GM12892 (cell line): ENCODE measurements around the gene SLC35B1.

Source experiments
- POLR2A ChIP-seq: IDR thresholded peaks from 2 replicates; pipeline ENCODE4 v1.6.1; 2011; ENCODE audit warnings: low read depth, low read length, control low read depth
- POLR2AphosphoS5 ChIP-seq: IDR thresholded peaks from 2 replicates; pipeline ENCODE4 v1.6.1; 2011; ENCODE audit warnings: low read depth, low read length, control low read depth
- TAF1 ChIP-seq: IDR thresholded peaks from 2 replicates; pipeline ENCODE4 v1.6.1; 2011; ENCODE audit warnings: low read depth, mild to moderate bottlenecking, control low read depth, low read length, borderline replicate concordance

DNA sequence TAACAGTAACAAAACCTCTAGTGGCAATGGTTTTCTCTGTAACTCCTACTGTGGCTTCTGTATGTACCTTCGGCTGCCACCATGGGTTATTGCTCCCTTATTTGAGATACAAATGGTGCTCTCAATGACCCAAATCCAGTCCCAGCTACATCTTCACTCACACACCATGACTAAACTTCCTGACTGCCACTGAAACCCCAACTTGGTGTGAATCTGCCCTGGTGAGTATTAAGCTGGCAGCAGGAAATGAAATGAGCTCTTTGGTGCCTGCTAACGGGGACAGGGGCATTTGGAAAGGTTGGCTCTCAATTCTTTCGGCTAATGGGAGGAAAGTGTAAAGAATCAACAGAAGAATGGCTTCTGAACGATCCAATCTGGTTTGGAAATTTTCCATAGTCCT, 7.5 kb upstream of the SLC35B1 start:
- TF ChIP-seq POLR2A (no peak), TAF1 (no peak), POLR2AphosphoS5 (no peak)
